ENCODE results near the gene RAD50.

Gene RAD50

DNA sequence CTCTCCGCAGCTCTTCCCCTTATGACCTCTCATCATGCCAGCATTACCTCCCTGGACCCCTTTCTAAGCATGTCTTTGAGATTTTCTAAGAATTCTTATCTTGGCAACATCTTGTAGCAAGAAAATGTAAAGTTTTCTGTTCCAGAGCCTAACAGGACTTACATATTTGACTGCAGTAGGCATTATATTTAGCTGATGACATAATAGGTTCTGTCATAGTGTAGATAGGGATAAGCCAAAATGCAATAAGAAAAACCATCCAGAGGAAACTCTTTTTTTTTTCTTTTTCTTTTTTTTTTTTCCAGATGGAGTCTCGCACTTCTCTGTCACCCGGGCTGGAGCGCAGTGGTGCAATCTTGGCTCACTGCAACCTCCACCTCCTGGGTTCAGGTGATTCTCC, 80.5 kb downstream of the RAD50 start:
- no peak overlapping the region for H3K27ac Mint-ChIP-seq
- DNase-seq: no peak
- no peaks in the 10 kb centered on the region for H3K27me3 Mint-ChIP-seq
- no peak for ATAC-seq
- H3K4me1 Mint-ChIP-seq: peaks cover 83% of the 10 kb centered on the region
- H3K4me3 Mint-ChIP-seq: peak overlapping the region in 1 of 2 donors; percentile 11
- H3K9me3 Mint-ChIP-seq: no peaks in the 10 kb centered on the region

DNA sequence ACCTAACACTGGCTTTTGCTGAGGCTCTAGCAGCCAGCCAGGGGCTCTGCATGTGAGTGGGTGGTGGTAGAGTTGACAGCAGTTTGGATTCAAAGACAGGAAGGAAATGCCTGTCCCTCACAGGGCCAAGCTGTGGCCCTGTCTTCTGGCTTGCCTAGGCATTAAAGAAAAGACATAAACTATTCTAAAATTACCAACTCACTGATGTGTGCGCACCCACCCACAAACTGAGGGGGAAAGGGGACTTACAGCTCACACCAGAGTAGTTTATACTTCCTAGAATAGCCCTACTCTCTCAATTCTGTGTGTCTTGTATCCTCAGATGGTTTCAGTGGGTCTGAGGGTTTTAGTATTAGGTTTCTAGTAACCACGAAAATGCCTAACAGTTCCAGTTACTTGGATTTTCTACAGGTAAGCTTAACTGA, 82.9 kb downstream of the RAD50 start:
- H3K9me3 Mint-ChIP-seq: no peaks in the 10 kb centered on the region
- peak overlapping the region; percentile 77 to 92 for H3K27ac Mint-ChIP-seq
- H3K27me3 Mint-ChIP-seq: no peaks in the 10 kb centered on the region
- peaks cover 93% of the 10 kb centered on the region for H3K4me1 Mint-ChIP-seq
- DNase-seq: peak; percentile 58 to 74
- peak; percentile 78 for ATAC-seq
- peak overlapping the region in 1 of 2 donors; percentile 42 for H3K4me3 Mint-ChIP-seq

DNA sequence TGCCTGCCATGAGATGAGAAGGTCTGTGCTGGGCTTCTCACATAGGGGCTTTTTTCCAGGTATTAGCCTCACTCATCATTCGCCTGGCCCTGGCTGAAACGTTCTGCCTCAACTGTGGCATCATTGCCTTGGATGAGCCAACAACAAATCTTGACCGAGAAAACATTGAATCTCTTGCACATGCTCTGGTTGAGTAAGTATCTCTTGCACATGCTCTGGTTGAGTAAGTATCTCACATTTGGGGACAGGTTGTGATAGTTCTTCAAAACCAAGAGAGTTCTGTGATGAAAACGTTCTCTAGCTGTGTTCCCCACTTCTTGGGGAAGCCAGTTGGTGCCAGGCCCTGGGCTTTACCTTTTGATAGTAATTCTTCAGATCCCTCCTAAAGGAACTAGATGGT, 83.8 kb downstream of the RAD50 start:
- Mint-ChIP-seq H3K27me3 (no peaks in the 10 kb centered on the region), H3K27ac (peak overlapping the region; percentile 77 to 92), H3K4me3 (peak overlapping the region; percentile 42 to 72), H3K9me3 (no peaks in the 10 kb centered on the region), H3K4me1 (peaks cover 84% of the 10 kb centered on the region)
- ATAC-seq (peak; percentile 38), DNase-seq (peak in 1 of 2 donors; percentile 23)

DNA sequence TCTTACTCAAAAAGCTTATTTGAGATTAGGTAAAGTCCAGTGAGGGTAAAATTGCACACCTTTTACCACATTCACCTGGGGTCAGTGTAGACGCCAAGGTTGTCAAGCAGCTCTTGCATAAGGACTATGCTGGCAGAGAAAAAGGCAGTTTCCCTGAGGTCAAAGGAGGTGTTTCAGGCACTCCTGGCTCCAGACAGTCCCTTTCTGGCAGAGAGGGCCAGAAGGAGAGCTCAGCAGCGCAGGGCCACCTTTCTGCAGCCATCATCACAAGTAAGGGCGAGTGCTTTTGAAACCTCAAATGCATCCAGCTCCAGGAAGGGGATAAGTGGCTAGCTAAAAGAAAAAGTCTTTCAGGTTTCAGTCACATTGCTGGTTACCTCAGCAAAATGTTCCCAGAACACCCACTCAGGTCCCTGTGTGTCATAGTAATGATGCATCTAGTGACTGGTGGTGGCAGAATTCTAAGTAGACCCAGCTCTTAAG, 84.5 kb downstream of the RAD50 start:
- Mint-ChIP-seq H3K27me3 (no peaks in the 10 kb centered on the region), H3K4me3 (peak overlapping the region; percentile 60 to 72)

DNA sequence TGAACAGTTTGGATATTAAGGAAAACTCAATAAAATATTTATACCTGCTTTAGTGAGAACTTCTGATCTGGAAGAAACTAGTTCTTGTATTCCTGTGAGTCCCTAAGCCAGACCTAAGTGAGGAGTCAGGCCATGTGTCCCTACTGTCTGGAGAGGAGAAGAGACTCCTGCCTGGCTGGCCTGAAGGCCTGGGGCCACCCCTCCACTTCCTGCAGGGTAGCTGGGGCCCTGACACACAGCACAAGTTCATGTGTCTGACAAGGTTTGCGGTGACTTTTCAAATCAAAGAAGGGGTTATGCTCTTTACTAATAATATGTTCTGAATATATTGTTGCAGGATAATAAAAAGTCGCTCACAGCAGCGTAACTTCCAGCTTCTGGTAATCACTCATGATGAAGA, 85.1 kb downstream of the RAD50 start:
- peaks cover 72% of the 10 kb centered on the region for H3K4me1 Mint-ChIP-seq
- no peak for DNase-seq
- peak overlapping the region in 1 of 2 donors; percentile 92 for H3K27ac Mint-ChIP-seq

More for the DNA sequence above, 84.5 kb downstream of the RAD50 start:
- peak; percentile 79 for ATAC-seq
- peaks cover 78% of the 10 kb centered on the region for H3K4me1 Mint-ChIP-seq
- DNase-seq: peak; percentile 55 to 69
- H3K9me3 Mint-ChIP-seq: no peaks in the 10 kb centered on the region
- peak overlapping the region in 1 of 2 donors; percentile 92 for H3K27ac Mint-ChIP-seq

DNA sequence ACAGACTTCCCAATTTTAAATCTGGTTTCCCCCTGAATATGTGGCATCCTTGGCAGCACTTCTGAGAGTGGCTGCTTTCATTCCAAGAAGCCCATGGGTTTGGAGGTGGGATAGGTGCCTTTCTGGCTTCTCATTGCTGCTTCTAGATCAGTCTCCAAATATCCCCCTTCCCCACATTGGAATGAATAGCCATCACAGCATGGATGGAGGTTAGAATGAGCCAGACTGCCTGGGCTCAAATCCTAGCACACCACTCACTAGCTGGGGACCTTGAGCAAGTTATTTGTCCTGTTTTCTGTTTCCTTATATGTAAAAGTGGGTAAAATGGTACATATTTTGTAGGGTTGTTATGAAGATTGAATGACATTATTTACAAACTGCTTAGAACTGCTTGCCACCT, 87.4 kb downstream of the RAD50 start:
- DNase-seq (no peak), ATAC-seq (no peak)
- peaks cover 14% of the 10 kb centered on the region in 2 donors for H3K9me3 Mint-ChIP-seq
- H3K27ac Mint-ChIP-seq: no peak overlapping the region
- no peak overlapping the region for H3K4me3 Mint-ChIP-seq
- peaks cover 49% of the 10 kb centered on the region for H3K4me1 Mint-ChIP-seq
- H3K27me3 Mint-ChIP-seq: peaks cover 5% of the 10 kb centered on the region

More for the DNA sequence above, 85.1 kb downstream of the RAD50 start:
- peak overlapping the region; percentile 60 to 72 for H3K4me3 Mint-ChIP-seq
- H3K27me3 Mint-ChIP-seq: no peaks in the 10 kb centered on the region
- peak; percentile 29 for ATAC-seq
- no peaks in the 10 kb centered on the region for H3K9me3 Mint-ChIP-seq

DNA sequence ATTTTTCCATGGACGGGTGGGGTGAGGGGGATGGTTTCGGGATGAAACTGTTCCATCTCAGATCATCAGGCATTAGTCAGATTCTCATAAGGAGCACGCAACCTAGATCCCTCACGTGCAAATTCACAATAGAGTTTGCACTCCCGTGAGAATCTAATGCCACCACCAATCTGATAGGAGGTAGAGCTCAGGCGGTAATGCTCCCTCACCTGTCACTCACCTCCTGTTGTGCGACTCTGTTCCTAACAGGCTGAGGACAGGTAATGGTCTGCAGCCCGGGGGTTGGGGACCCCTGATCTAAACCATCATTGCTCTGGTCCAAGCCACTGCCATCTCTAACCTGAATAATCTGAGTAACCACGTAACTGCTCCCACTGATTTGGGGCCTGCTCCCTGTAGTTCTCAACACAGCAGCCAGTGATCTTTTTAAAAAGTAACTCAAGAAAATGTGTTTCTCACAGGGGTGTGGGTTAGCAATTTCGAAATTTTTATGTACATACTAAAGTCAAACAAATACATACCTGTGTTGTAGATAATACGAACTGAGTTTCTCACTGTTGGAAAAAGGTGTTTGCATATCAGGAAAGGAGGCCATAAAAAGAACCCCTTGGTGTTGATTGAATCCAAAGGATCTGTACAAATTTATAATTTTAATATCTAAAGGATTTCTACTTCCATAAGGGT, 89.9 kb downstream of the RAD50 start:
- Mint-ChIP-seq H3K27ac (no peak overlapping the region), H3K9me3 (peaks cover 14 to 15% of the 10 kb centered on the region in 2 donors), H3K27me3 (peaks cover 5% of the 10 kb centered on the region), H3K4me1 (peaks cover 33% of the 10 kb centered on the region), H3K4me3 (no peak overlapping the region)
- DNase-seq (no peak), ATAC-seq (no peak)

DNA sequence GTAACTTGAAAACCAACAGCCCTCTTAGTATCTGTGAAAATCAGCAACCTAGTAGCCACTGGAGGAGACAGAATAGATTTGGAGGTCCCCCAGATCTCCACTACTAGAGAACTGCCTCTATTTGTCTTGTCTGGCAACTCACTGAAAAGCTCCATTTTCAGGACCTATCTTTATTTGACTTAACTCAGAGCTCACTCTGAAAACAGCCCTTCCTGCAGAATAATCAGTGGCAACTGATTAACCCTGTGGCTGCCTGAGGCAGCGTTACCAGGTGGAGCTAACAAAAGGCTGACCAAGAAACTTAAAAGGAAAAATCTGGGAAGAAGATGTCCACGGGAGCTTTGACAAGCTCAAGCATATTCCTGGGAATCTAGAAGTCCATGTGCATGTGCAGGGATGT, 90.7 kb downstream of the RAD50 start:
- H3K27me3 Mint-ChIP-seq: peaks cover 5% of the 10 kb centered on the region
- H3K4me1 Mint-ChIP-seq: peaks cover 25% of the 10 kb centered on the region
- no peak overlapping the region for H3K4me3 Mint-ChIP-seq
- H3K9me3 Mint-ChIP-seq: peaks cover 14 to 20% of the 10 kb centered on the region in 2 donors
- ATAC-seq (no peak), DNase-seq (no peak)
- no peak overlapping the region for H3K27ac Mint-ChIP-seq

DNA sequence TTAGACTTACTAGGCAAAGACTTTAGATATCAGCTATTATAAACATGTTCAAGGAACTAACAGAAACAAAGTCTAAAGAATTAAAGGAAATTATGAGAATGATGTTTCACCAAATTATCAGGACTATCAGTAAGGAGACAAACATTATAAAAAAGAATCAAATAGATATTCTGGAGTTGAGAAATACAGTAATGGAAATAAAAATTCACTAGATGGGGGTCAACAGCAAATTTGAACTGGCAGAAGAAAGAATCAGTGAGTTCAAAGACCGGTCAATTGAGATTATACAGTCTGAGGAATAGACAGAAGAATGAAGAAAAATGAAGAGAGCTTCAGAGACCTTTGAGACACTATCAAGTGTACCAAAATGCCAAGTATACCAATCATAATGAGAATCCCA, 91.6 kb downstream of the RAD50 start:
- Mint-ChIP-seq H3K27me3 (peaks cover 9% of the 10 kb centered on the region), H3K27ac (no peak overlapping the region), H3K4me1 (peaks cover 17% of the 10 kb centered on the region), H3K4me3 (no peak overlapping the region), H3K9me3 (peaks cover 14 to 20% of the 10 kb centered on the region in 2 donors)
- DNase-seq: no peak
- ATAC-seq: no peak

DNA sequence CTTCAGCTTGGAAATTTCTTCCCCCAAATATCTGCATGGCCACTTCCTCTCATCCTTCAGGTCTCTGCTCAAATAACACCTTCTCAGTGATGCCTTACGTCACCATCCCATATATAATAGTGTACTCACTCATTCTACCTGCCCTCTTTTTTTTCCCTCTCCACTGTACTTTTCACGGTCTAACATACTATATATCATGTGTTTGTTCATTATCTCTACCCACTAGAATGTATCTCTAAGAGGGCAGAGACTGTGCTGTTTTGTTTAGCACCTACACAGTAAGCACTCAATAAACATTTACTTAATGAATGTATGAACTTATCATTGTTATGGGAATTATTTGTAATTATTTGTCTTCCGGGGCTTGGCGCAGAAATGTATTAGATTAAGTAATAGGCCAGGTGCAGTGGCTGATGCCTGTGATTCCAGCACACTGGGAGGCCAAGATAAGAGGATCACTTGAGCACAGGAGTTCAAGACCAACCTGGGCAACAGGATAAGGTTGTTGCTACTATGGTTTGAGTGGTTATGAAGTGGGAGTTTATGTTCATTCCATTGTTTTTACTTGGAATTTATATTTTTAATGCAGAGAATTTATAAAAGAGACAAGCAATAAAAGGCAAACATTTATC, 95.2 kb downstream of the RAD50 start:
- peaks cover 27% of the 10 kb centered on the region for H3K4me1 Mint-ChIP-seq
- H3K27ac Mint-ChIP-seq: no peak overlapping the region
- peaks cover 40% of the 10 kb centered on the region for H3K27me3 Mint-ChIP-seq
- DNase-seq (no peak), ATAC-seq (no peak)
- peaks cover 14 to 20% of the 10 kb centered on the region in 2 donors for H3K9me3 Mint-ChIP-seq
- H3K4me3 Mint-ChIP-seq: no peak overlapping the region

DNA sequence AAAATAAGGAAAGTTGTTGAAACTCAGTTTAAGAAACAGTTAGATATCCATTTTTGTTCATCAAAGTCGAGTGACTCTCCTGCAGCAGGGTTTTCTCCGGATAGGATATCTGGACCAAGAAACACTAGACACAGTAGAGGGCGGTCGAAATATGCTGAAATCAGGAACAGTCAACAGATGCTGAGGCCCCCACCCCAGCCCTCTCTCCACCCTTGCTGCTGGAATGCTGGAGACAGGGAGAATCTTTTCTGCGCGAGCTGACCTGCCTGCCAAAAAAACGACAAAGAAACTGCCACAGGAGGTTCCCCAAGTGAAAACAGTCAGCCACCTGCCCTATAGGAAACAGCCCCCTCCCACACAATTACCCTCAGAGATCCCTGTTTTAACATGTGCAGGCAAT, 96.9 kb downstream of the RAD50 start:
- DNase-seq (no peak), ATAC-seq (no peak)
- peaks cover 45% of the 10 kb centered on the region for H3K4me1 Mint-ChIP-seq
- H3K27me3 Mint-ChIP-seq: peaks cover 50% of the 10 kb centered on the region
- peaks cover 1 to 6% of the 10 kb centered on the region in 2 donors for H3K9me3 Mint-ChIP-seq
- H3K27ac Mint-ChIP-seq: peak overlapping the region in 1 of 2 donors; percentile 49
- H3K4me3 Mint-ChIP-seq: no peak overlapping the region

DNA sequence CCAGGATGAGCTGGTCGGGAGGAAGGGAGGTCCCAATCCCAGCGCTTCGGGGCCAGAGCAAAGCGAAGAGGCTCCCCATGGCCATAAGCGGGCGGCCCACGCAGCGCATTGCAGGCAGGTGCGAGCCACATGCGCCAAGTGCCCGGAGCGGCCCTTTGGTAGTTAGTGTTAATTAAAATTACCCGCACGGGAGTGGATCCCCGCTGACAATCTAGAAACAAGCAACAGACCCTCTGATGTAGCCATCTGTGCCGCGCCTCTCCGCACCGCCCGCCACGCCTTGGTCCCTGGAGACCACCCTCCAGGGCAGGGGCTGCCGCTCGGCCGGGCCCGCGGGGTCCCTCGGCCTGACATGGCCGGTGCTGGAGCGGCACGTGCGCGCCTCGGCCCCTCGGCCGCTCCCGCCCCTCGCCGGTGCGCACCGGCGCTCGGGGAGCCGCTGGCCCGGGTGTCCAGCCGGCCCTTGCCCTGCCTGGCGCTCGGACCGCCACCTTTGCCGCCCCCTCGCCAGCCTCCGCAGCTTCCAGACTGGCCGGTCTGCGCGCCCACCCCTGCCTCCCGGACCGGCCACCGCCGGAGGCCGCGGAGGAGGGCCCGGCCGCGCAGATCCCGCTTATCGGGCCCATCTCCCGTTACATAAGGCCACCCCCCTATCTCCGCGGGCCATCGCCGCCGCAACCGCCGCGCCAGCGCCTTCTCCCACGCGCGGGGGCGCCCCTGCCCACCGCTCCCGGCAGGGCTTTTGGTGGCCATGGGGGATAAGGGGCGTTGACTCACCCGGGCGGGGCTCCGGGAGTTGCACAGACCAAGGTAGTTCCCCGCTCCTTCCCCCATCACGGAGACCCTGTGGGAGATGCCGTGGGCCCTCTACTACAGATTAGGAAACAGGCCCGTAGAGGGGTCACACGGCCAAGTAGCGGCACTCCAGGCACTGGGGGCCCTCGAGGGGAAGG, 99.3 kb downstream of the RAD50 start:
- peak overlapping the region; percentile 57 to 82 for H3K27ac Mint-ChIP-seq
- H3K27me3 Mint-ChIP-seq: peaks cover 57% of the 10 kb centered on the region
- H3K4me3 Mint-ChIP-seq: peak overlapping the region; percentile 80 to 88
- peaks cover 0 to 5% of the 10 kb centered on the region in 2 donors for H3K9me3 Mint-ChIP-seq
- DNase-seq (peak; percentile 51 to 58), ATAC-seq (peak; percentile 71)
- H3K4me1 Mint-ChIP-seq: peaks cover 56% of the 10 kb centered on the region

DNA sequence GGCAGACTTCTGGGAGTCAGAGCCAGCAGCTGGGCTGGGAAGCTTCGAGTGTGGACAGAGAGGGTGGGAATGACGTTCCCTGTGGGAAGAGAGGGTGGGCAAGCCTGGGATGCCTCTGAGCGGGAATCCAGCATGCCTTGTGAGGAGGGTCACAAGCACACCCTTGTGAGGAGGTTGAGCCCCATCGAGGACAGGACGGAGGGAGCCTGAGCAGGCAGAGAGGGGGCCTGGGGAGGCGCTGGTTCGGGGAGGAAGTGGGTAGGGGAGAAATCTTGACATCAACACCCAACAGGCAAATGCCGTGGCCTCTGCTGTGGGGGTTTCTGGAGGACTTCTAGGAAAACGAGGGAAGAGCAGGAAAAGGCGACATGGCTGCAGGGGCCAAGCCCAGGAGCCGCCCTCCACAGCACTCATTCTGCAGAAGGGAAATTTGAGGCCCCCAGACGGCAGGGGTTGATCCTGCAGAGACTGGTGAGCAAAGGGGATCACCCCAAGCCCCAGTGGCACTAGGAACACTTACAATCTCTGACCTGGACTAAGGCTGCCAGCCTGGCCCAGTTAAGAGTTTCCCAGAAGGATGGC, 100.1 kb downstream of the RAD50 start:
- Mint-ChIP-seq H3K4me3 (peak overlapping the region; percentile 80 to 88), H3K27ac (peak overlapping the region; percentile 57 to 82), H3K9me3 (peaks cover 0 to 3% of the 10 kb centered on the region in 2 donors), H3K27me3 (peaks cover 57% of the 10 kb centered on the region), H3K4me1 (peaks cover 64% of the 10 kb centered on the region)
- DNase-seq (peak in 1 of 2 donors; percentile 35), ATAC-seq (peak; percentile 65)

DNA sequence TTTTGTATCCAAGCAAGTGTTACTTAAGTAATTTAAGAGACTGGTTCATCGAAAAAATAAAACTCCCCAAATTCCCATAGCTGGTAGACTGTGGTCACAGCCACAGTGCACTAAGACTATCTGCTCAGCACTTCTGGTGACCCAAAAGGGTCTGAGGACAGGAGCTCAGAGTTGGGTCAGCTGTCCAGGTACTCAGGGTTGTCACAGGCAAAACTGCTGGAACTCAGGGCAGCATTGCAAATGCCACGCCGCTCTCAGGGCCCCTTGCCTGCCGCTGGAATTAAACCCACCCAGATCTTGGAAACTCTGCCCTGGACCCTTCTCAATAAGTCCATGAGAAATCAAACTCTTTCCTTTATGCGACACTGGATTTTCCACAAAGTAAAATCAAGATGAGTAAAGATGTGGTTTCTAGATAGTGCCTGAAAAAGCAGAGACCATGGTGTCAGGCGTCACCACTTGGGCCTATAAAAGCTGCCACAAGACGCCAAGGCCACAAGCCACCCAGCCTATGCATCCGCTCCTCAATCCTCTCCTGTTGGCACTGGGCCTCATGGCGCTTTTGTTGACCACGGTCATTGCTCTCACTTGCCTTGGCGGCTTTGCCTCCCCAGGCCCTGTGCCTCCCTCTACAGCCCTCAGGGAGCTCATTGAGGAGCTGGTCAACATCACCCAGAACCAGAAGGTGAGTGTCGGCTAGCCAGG, 101.1 kb downstream of the RAD50 start, which contains the start of gene IL13:
IL13 (plus strand) TSS at position 498 of the 705 bp plus-strand sequence; CDS start at position 512, 14 bp downstream.
- H3K27me3 Mint-ChIP-seq: peaks cover 57% of the 10 kb centered on the region
- ATAC-seq (no peak), DNase-seq (no peak)
- H3K4me1 Mint-ChIP-seq: peaks cover 74% of the 10 kb centered on the region
- no peaks in the 10 kb centered on the region for H3K9me3 Mint-ChIP-seq
- peak within 1 kb of the TSS in 1 of 2 donors; percentile 86 for H3K27ac Mint-ChIP-seq
- peak within 1 kb of the TSS; percentile 80 to 88 for H3K4me3 Mint-ChIP-seq
